GM19023 (cell line): ENCODE measurements around the gene CEP170B.
"Not testable (repeated sequence)": the region's sequence is repeated elsewhere in the genome, so short reads cannot be mapped to it uniquely, and the experiment has no call there.

Experiments used
- ATAC-seq: cut with Tn5 transposase; IDR thresholded peaks from one replicate; pipeline ENCODE4 v1.9.1; 2021; ENCODE audit warnings: mild to moderate bottlenecking, moderate library complexity; ENCODE audit not compliant: unreplicated experiment

The CEP170B gene

DNA sequence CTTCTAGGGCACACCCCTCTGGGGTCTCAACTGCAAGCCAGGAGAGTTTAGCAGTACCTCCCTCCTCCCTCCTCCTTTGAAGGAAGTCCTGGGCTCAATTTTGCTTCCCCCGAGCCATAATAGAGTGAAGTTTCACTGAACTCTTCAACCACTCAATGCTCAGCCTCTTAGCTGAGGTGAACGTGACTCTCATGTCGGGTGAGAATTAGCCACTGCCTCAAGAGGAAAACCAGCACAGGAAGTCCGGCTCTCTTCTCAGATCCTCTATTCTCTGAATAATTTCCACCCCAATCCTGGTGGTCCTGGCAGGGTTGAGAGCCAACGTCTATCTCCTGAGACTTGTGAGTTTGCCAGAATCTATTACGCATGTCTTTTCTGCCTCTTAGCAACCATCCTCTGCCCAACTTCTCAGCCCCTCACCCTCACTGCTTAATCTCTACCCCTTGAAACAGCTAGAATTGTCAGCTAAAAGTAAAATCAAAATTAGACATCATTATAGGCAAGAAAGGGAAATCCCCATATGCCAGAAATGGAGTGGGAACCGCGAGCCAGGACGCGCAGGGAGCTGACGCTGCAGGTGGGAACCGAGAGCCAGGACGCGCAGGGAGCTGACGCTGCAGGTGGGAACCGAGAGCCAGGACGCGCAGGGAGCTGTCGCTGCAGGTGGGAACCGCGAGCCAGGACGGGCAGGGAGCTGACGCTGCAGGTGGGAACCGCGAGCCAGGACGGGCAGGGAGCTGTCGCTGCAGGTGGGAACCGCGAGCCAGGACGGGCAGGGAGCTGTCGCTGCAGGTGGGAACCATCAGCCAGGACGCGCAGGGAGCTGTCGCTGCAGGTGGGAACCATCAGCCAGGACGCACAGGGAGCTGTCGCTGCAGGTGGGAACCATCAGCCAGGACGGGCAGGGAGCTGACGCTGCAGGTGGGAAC lies 39.8 kb downstream of the CEP170B start:
- ATAC-seq: not testable (repeated sequence)

DNA sequence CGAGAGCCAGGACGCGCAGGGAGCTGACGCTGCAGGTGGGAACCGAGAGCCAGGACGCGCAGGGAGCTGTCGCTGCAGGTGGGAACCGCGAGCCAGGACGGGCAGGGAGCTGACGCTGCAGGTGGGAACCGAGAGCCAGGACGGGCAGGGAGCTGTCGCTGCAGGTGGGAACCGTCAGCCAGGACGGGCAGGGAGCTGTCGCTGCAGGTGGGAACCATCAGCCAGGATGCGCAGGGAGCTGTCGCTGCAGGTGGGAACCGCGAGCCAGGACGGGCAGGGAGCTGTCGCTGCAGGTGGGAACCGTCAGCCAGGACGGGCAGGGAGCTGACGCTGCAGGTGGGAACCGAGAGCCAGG lies 40.5 kb downstream of the CEP170B start:
- not testable (repeated sequence) for ATAC-seq

DNA sequence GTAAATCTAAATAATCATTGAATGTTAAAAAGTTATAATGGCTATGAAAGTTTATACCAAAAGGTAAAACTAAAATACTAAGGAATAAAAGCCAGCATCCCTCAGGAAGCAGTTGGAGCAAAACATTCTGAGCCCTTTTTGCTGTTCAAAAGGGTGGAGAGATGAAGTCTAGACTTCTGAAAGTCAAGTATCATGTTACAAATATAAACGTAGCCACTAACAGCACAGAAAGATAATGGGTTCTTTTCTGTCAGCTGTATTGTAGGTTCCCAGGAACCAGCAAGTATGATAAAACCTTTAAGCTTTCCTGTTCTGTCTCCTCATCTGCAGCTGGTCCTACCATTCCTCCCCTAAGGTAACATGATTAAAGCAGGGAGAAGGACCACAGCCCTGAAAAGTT lies 43.2 kb downstream of the CEP170B start:
- no peak for ATAC-seq

DNA sequence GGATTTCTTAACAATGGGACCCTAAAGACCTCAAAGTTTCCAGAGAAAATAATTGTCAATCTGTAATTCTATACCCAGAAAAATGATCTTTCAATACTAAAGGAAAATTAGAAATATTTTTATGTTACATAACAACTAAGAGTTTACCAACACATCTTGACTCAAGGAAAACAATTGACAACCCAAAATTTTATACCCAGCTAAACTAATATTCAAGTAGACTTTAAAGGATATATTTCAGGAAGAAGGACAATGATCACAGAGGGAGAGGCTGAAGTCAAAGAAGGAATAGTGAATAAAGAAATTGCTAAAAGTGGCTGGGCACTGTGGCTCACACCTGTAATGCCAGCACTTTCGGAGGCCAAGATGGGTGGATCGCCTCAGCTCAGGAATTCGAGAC lies 47.0 kb downstream of the CEP170B start:
- ATAC-seq: no peak

DNA sequence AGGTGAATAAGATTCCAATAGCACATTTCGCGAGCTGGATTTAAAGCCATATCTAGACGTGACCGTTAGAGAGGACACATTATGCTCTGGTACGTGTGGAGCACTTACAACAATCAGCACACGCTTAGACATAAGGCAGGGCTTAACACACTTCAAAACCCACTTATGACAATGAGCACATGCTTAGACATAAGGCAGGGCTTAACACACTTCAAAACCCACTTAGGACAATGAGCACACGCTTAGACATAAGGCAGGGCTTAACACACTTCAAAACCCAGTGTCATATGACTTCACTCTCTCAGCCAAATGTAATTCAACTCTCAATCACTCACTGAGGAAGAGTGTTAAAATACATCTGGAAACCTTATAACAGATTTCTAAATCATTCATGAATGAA lies 48.4 kb downstream of the CEP170B start:
- ATAC-seq: no peak

DNA sequence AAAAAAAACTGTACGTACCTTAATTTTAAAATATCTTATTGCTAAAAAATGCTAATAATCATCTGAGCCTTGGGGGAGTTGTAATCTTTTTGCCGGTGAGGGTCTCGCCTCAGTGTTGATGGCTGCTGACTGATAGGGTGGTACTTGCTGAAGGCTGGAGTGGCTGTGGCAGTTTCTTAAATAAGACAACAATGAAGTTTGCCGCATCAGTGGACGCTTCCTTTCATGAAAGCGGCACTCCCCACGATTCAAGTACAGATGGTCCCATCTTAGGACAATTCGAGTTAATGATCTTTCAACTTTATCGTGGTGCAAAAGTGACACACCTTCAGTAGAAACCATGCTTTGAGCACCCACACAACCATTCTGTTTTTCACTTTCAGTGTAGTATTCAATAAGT lies 52.0 kb downstream of the CEP170B start:
- ATAC-seq: no peak

DNA sequence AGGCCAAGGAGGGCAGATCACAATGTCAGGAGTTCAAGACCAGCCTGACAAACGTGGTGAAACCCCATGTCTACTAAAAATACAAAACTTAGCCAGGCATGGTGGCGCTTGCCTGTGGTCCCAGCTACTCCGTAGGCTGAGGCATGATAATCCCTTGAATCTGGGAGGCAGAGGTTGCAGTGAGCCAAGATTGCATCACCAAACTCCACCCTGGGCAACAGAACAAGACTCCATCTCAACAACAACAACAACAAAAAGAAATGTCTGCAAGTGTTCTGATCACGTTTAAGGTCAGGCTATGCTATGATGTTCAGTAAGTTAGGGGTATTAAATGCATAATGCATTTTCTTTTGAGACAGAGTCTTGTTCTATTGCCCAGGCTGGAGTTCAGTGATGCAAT lies 52.9 kb downstream of the CEP170B start:
- no peak for ATAC-seq

DNA sequence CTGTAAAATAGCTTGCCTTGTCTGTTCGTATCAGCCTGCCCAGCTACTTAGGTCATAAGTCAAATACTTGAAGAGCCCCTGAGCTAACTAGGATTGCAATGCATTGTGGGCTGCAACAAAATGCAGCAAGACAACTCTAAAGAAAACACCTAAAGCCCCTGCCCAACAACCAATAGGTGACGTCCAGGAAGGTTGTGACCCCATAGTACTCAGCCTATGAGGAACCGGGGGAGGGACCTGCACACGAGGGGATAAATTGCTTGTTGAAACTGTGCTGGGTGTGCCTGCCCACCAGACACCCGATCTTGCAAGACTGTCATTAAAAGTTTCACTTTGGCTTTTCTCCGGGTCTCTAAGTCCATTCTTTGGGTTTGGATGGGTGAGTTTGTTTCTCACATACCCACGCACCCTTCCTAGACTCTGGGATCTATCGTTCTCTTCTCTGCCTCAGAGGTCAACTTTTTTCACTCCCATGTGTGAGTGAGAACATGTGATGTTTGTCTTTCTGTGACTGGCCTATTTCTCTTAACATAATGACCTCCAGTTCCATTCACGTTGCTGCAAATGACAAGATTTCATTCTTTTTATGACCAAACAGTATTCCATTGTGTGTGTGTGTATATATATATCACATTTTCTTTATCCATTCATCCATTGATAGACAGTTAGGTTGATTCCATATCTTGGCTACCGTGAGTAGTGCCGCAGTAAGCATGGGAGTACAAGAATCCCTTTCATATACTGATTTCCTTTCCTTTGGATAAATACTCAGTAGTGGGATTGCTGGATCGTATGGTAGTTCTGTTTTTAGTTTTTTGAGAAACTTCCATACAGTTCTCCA lies 54.3 kb downstream of the CEP170B start:
- not testable (repeated sequence) for ATAC-seq

DNA sequence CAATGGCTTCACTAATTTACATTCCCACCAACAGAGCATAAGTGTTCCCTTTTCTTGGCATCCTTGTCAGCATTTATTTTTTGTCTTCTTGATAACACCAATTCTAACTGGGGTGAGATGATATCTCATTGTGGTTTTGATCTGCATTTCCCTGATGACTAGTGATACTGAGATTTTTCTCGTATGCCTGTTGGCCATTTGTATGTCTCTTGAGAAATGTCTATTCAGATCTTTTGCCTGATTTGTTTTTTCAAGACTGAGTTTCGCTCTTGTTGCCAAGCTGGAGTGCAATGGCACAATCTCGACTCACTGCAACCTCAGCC lies 54.9 kb downstream of the CEP170B start:
- no peak for ATAC-seq

DNA sequence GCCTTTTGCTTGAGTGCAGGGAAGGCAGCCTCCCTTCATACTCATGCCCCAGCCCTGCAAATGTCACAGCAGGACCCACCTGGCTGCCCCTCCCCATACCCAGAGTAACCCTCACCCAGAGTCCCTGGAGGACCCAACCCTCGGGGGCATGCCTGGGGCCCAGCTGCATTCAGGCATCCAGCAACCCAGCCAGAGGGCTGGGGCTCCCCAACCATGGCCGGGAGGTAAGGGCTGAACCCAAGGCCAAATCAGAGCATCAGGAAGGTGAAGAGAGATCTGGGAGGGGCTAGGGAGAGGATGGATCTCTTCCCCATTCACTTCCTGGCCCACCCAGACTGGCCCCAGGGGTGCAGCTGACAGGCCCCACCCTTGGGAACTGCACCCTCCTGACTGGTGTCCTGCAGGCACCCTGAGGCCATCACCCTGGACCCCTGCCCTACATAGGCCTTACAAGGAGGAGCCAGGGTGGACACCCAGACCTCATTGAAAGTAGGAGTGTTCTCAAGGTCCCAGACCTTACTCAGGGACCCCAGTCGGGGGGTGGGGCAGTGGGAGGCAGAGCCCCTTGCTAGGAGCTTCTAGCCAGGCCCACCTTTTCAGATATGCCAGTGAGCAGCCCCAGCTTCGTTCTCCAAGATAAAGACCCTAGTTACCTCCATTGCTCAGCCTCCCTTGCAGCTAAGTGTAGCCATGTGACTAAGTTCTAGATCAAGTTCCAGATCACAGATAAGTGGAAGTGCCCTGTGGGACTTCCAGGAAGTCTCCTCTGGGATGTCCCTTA lies 58.8 kb downstream of the CEP170B start:
- no peak for ATAC-seq

DNA sequence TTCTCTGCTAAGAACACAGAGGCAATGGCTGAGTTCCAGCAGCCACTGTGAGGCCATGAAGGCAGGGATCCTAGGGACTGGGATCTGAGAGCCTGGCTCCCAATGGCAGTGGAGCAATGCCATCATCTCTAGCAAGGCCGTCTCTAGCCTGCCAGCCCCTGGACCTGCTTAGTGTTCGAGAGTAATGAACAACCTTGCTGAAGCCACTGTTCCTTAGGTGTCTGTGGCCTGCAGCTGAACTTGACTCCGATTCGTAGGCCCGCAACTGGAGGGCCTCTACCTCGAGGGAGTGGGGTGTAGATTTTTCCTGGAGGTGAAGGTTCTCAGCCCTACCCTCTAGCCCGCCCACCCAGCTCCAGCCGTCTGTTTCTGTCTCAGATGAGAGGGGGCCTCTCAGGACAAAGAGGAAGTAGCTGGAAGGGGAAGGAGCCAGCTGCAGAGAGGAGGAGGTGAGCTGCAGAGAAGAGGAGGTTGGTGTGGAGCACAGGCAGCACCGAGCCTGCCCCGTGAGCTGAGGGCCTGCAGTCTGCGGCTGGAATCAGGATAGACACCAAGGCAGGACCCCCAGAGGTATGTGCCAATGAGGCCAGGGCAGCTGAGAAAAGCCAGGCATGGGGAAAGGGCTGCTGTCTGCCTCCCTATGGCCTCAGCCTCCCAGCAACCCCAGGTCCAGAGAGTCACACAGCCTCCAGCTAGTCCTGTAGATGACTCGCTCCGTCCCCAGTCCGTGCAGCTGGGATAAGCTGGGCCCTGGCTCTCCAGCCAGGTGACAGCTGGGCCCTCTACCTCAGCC lies 59.5 kb downstream of the CEP170B start, which contains the start of gene PLD4:
PLD4 (plus strand) TSS at position 459 of the 793 bp plus-strand sequence. CDS start 2,262 bp downstream, outside the sequence.
- no peak for ATAC-seq

DNA sequence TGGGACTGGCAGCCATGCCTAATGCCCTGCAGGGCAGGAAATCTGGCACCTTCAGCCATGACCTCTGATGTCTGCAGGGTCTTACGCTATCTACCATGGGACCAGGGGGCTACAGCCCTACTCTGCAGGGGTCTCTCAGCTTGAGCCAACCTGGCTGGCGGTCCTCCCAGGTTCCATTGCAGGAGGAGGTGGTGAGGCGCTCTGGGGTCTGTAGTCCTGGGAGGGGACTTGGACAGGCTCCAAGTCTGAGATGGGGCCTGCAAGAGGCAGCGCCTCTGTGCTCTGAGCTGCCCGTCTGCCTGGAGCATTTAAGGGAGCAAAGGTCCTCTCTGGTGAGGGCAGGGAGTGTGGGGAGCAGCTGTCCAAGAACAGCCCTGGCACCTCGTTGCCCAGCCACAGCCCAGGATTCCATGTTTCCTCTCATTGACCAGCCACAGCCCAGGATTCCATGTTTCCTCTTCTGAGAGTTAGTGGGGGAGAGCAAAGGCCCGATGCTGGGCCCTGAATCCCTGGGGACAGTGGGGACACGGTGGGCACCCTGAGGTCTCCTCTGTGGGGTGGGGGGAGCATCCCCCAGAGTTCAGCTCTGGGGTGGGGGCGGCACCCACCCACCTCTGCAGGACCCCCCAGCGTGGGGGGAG lies 60.3 kb downstream of the CEP170B start:
- no peak for ATAC-seq

DNA sequence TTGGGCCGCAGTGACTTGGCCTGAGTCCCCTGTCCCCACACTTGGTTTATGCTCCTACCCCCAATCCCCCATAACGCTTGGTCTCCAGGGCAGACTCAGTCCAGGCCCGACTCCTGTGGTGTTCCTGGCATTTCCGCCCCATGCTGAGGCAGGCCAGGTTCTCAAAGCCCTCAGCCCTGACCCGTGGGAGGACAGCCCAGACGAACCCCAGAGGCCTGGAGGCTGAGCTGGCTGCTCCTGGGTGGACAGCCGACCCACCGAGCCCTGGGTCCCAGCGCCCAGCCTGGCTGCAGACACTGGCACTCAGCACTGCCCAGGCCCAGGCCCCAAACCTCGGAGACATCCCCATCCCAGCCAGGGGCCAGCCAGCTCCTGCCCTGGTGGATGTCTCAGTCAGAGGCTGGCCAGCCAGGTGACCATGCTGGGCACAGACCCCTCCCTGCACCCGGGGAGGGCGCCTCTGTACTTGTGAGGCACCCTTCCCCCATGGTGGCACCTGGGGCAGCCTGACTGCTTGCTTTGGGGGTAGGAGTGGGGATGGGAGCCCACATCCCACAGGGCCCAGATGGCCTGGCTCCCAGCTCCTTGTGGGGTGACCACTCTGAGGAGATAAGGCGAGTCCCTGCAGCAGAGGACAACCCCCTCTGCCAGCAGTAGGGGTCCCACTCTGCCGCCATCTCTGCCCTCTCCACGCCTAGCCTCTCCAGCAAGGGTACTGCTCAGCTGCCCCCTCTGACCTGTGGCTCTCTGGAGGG lies 61.0 kb downstream of the CEP170B start:
- ATAC-seq: no peak

DNA sequence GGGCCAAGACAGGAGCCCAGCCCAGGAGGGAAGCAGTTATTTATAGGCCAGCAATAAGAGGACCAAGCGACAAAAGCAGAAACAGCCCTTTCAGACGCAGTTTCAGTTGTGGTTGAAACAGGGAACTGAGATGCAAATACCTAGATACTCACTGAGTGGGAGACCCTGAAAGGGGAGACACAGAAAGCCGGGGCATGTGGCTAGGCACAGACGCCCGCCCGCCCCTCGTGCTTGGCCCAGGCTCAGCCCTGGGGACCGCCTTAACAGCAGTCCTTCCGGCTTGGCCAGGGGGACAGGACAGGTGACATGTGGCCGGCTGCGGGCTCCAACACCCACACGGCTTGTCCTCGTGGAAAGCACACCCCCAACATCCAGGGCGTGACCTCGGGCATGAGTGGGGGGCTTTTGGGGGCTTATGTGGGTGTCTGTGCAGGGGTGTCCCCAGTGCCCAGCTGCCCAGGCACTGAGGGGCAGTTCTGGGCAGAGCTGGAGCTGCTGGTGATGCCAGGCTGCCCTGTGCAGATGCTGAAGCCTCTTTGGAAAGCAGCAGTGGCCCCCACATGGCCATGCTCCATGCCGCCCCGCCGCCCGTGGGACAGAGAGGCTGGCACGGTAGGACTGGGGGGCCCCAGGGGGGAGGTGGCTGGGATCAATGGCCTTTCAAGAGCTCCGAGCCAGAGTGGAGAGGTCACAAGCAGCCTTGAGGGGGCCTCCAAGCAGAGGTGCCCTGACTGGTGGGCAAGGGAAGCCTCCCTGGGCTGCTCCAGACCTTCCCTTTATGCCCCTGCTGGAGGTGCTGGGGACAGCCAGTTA lies 61.8 kb downstream of the CEP170B start:
- peak; percentile 80 for ATAC-seq

DNA sequence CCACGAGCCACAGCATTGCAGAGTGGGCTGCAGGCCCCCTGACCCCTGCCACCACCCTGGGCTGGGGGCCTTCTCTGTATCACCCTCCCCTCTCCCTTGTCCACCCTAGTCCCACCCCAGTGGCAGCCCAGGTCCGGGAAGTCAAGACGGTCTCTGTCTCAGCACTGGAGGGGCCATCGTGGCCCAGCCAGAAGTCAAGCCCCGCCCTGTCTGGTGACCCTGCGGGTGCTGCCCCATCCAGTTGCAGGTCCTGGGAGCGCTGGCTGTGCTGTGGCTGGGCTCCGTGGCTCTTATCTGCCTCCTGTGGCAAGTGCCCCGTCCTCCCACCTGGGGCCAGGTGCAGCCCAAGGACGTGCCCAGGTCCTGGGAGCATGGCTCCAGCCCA lies 62.4 kb downstream of the CEP170B start:
- ATAC-seq: no peak

DNA sequence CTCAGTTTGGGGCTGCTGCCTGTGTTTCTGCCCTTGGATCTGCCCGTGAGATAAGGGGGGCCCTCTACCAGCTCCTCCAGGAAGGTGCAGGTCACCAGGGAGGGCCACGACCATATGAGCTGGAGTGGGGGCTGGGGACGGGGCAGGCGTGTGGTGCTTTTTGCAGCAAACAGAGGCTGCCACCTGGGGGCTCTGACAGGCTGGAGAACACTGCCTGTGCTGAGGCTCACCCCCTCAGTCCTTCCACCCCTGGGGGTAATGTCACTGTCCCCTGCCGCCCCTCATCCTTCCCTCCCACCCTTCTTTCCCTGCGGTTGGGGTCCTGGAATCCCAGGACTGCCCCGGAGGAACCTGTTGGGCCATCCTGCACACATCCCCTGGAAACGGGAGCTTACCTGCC lies 62.8 kb downstream of the CEP170B start:
- no peak for ATAC-seq

DNA sequence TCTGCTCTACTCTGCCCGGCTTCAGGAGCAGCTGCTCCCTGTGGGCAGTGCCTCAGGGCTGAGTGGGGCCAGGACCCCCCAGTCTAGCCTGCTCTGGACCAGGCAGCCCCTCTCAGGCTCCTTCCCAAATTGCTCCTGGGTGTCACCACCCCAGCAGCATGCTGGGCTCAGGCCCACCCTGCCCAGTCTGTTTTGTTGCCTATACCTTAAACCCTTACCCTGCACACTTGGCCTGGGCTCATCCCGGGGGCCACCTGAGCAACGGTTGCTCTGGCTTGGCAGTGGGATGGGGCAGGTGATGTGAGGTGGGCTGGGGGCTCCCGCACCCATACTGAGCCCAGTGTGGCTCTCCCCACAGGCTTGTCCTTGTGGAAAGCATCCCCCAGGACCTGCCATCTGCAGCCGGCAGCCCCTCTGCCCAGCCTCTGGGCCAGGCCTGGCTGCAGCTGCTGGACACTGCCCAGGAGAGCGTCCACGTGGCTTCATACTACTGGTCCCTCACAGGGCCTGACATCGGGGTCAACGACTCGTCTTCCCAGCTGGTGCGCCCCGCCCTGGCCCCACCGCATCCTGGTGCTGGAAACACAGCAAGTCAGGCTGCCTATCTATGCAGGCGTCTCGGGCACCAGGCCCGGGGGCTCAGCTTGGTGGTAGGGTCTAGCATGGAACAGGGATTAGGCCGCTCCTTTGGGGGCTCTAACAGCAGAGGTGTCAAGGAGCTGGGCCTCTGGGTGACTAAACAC lies 63.5 kb downstream of the CEP170B start:
- ATAC-seq: no peak
